ENCODE results near the gene USP46. TPM values are rescaled to one million over a fixed set of nuclear protein-coding genes. Genes with fewer than 3 reads are reported as not detected.

USP46 gene
- total and polyA plus RNA-seq, 2 of the 4 experiments (the other 2 are of a cell fraction): 9.3 to 15.4 TPM

GRCh38 chr4:52661966-52662690 lies 3.0 kb upstream of the USP46 start:
- intact Hi-C loops (cut with micrococcal nuclease): no loop called here
- no peak for ATAC-seq (ENCODE audit: low read depth)
- dilution Hi-C loops (cut with HindIII; ENCODE audit: low sequenced_read_pairs, unreplicated experiment): no loop called here
- H3K79me1 ChIP-seq (ENCODE audit: low read depth in 1 of 2, low read length in 2 of 2): peaks cover 12 to 26% of the 10 kb centered on the region in 2 experiments
- H3K4me3 ChIP-seq (ENCODE audit: insufficient read depth, low read depth, low read length): no peak overlapping the region
- H2AK9ac ChIP-seq (replicated peaks; ENCODE audit: low read depth, low read length, poor library complexity): no peak overlapping the region
- no peak overlapping the region for H3K14ac ChIP-seq (replicated peaks; ENCODE audit: low read depth, low read length)
- H4K8ac ChIP-seq (ENCODE audit: low read depth in 2 of 2, low read length in 2 of 2): no peak overlapping the region
- peaks cover 9% of the 10 kb centered on the region; the same call in 1 of the 2 replicates for H4K20me1 ChIP-seq (ENCODE audit: insufficient read depth, low read length)
- H3K9ac ChIP-seq (ENCODE audit: low read depth, low read length): no peak overlapping the region
- ChIA-PET CTCF (no interaction called here), POLR2A (ENCODE audit: unreplicated experiment) (no interaction called here)
- WGBS, 2 experiments (ENCODE audit: extremely low coverage in 2 of 2, insufficient read length in 1 of 2): 82% methylated on average over 1 of the region's 4 CpGs; no CpG with 5 or more reads in 1 of the 2 experiments
- H3K18ac ChIP-seq (ENCODE audit: low read depth, low read length): no peak overlapping the region
- H2BK15ac ChIP-seq (ENCODE audit: low read depth, low read length): no peak overlapping the region
- BruUV-seq (replicated peaks): no TSS peak
- H3K4ac ChIP-seq (ENCODE audit: low read depth, low read length): no peak overlapping the region
- no peak overlapping the region for H4K91ac ChIP-seq (ENCODE audit: insufficient read depth, low read depth, low read length)
- H3K4me2 ChIP-seq (ENCODE audit: low read depth, low read length): no peak overlapping the region
- H2BK120ac ChIP-seq (ENCODE audit: low read depth, low read length): no peak overlapping the region
- DNase-seq: no peak
- no peak overlapping the region for H3K27ac ChIP-seq (ENCODE audit: insufficient read depth, low read length)
- no peak overlapping the region for H3K56ac ChIP-seq (ENCODE audit: extremely low read depth, insufficient read depth, low read length)
- no peak overlapping the region for H2BK5ac ChIP-seq (ENCODE audit: low read depth, low read length, poor library complexity, severe bottlenecking)
- H4K5ac ChIP-seq (ENCODE audit: low read depth, low read length): no peak overlapping the region
- H2BK20ac ChIP-seq (ENCODE audit: low read depth, low read length): no peak overlapping the region
- no peaks in the 10 kb centered on the region; the same call in 1 of the 2 replicates for H3K9me3 ChIP-seq (ENCODE audit: control insufficient read depth, insufficient read depth, low read length)
- TF ChIP-seq MXI1 (IDR thresholded peaks at IDR 0.05; ENCODE audit: borderline replicate concordance, low read depth, low read length) (no peak), MAZ (IDR thresholded peaks at IDR 0.05; ENCODE audit: borderline replicate concordance, low read depth, low read length) (no peak), SMC3 (IDR thresholded peaks at IDR 0.05; ENCODE audit: low read depth, low read length) (no peak), ELK1 (IDR thresholded peaks at IDR 0.05; ENCODE audit: borderline replicate concordance, low read depth, low read length) (no peak), FOS (IDR thresholded peaks at IDR 0.05; ENCODE audit: low read depth, low read length) (no peak), CHD1 (IDR thresholded peaks at IDR 0.05; ENCODE audit: low read depth, low read length) (no peak), USF2 (IDR thresholded peaks at IDR 0.05; ENCODE audit: low read depth, low read length) (no peak), MAFK (IDR thresholded peaks at IDR 0.05; ENCODE audit: low read depth, low read length) (no peak), POLR2A (IDR thresholded peaks at IDR 0.05; ENCODE audit: low read depth, low read length) (no peak), NFE2L2 (IDR thresholded peaks at IDR 0.05; ENCODE audit: low read depth, low read length) (no peak), RFX5 (IDR thresholded peaks at IDR 0.05; ENCODE audit: low read depth, low read length) (no peak)
- H2AFZ ChIP-seq (replicated peaks; ENCODE audit: low read length, poor library complexity): no peak overlapping the region
- H3K23ac ChIP-seq (ENCODE audit: low read depth, low read length): no peak overlapping the region
- H3K4me1 ChIP-seq (ENCODE audit: control insufficient read depth, insufficient read depth, low read length): peaks cover 4% of the 10 kb centered on the region
- H3K9me1 ChIP-seq (ENCODE audit: insufficient read depth, low read length): no peaks in the 10 kb centered on the region
- in situ Hi-C loops (cut with MboI; ENCODE audit: low sequenced_read_pairs): loop anchor here (10.0 kb wide), 1 partner anchor 287 kb away; no protein-coding TSS in a partner anchor
- no peaks in the 10 kb centered on the region for H3K36me3 ChIP-seq (ENCODE audit: control insufficient read depth, insufficient read depth, low read length)
- no peaks in the 10 kb centered on the region for H3K27me3 ChIP-seq (ENCODE audit: control insufficient read depth, insufficient read depth, low read length)
- H2AK5ac ChIP-seq (ENCODE audit: low read depth, low read length): no peak overlapping the region
